K562 (cell line): ENCODE results near the gene DCP2. TPM values are rescaled to one million over a fixed set of nuclear protein-coding genes. Genes with fewer than 3 reads are reported as not detected.

ENCODE experiments used
- ATAC-seq: fragments of 200-7000 bp; cut with Tn5 transposase; 3 replicates; pipeline ENCODE4 v1.9.1; 2020; ENCODE audit warnings: moderate library complexity
- BruUV-seq: library from RNA; stranded (reverse); fragments of 400-500 nt; replicated peaks from 2 replicates; lab custom pipeline; 2021; lab: Mats Ljungman, UMichigan
- CTCF ChIA-PET: fragments of 300-600 bp; formaldehyde crosslinking; extraction: SDS; loops from one replicate; lab custom pipeline; 2021; ENCODE audit warnings: low intra/inter-chr PET ratio; lab: Yijun Ruan, JAX
- POLR2A ChIA-PET: fragments of 300-600, 350-650 bp; sonication (Branson Sonifier 250); formaldehyde crosslinking; extraction: SDS; loops from one replicate; lab custom pipeline; 2021; ENCODE audit warnings: antibody characterized with exemption, inconsistent platforms; lab: Yijun Ruan, JAX
- DNase-seq, 4 experiments: peaks; one replicate each; pipeline versions ENCODE4 v3.0.0 to v3.0.0-alpha.2; 2011 to 2018; ENCODE audit warnings: low spot score in 3 of 4, mixed read lengths in 3 of 4; ENCODE audit errors: extremely low read depth in 1 of 4
- FAIRE-seq: peaks from 2 replicates; lab custom pipeline; 2011; peaks lifted over from hg19 to GRCh38; lab: Jason Lieb, UNC
- H2AFZ ChIP-seq: 2 replicates; pipeline ENCODE4 v1.6.0; 2011; ENCODE audit warnings: low read depth, low read length, control low read depth, inconsistent platforms
- H3K27ac ChIP-seq: fragments of 200-600 bp; 3 replicates; pipeline ENCODE4 v1.8.0; 2011; ENCODE audit warnings: low read depth, mild to moderate bottlenecking, control low read depth, inconsistent platforms, low read length, moderate library complexity, mixed read lengths; ENCODE audit errors: extremely low read depth
- H3K27me3 ChIP-seq, 2 experiments: fragments of 300-600 bp in 1 of 2; 2 replicates in 1 of 2; 3 replicates in 1 of 2; pipeline versions ENCODE4 v1.6.0 to v1.8.0; 2011; ENCODE audit warnings: inconsistent platforms in 2 of 2, low read length in 2 of 2, mild to moderate bottlenecking in 1 of 2, mixed read lengths in 1 of 2, moderate library complexity in 1 of 2; ENCODE audit not compliant: control insufficient read depth in 2 of 2, insufficient read depth in 2 of 2
- H3K36me3 ChIP-seq: fragments of 300-600 bp; 3 replicates; pipeline ENCODE4 v1.8.0; 2011; ENCODE audit warnings: mild to moderate bottlenecking, low read length, inconsistent platforms; ENCODE audit not compliant: control insufficient read depth, insufficient read depth
- H3K4me1 ChIP-seq, 2 experiments: fragments of 200-600 bp in 1 of 2; replicated peaks in 1 of 2; 2 replicates in 1 of 2; 3 replicates in 1 of 2; pipeline versions ENCODE4 v1.5.1 to v1.8.0; 2011; ENCODE audit warnings: inconsistent platforms in 2 of 2, low read length in 2 of 2, mild to moderate bottlenecking in 1 of 2, mixed read lengths in 1 of 2, moderate library complexity in 1 of 2; ENCODE audit not compliant: control insufficient read depth in 2 of 2, insufficient read depth in 2 of 2
- H3K4me2 ChIP-seq: 2 replicates; pipeline ENCODE4 v1.6.1; 2011; ENCODE audit warnings: low read length, control low read depth, inconsistent platforms, mixed read lengths; ENCODE audit not compliant: insufficient read depth
- H3K4me3 ChIP-seq: fragments of 200-600 bp; sonication (generic), shearing (Covaris generic); 2 replicates; pipeline ENCODE4 v1.5.1; 2016; ENCODE audit warnings: control low read depth, inconsistent platforms
- H3K79me2 ChIP-seq: fragments of 200-600 bp; 3 replicates; pipeline ENCODE4 v1.8.0; 2011; ENCODE audit warnings: low read length, inconsistent platforms; ENCODE audit not compliant: control insufficient read depth, insufficient read depth
- H3K9ac ChIP-seq, 2 experiments: 2 replicates each; pipeline versions ENCODE4 v1.6.0 to v1.6.1; 2011; ENCODE audit warnings: low read depth in 2 of 2, low read length in 2 of 2, control low read depth in 1 of 2, inconsistent platforms in 1 of 2, mild to moderate bottlenecking in 1 of 2, mixed read lengths in 1 of 2; ENCODE audit not compliant: insufficient read depth in 1 of 2
- H3K9me1 ChIP-seq: one replicate; pipeline ENCODE4 v1.6.0; 2011; ENCODE audit warnings: inconsistent platforms, mild to moderate bottlenecking, low read length, moderate library complexity; ENCODE audit not compliant: control insufficient read depth, insufficient read depth
- H3K9me3 ChIP-seq: replicated peaks from 2 replicates; pipeline ENCODE4 v1.5.1; 2011; ENCODE audit warnings: low read depth, low read length, inconsistent platforms; ENCODE audit not compliant: control insufficient read depth, insufficient read depth
- H4K20me1 ChIP-seq: replicated peaks from 2 replicates; pipeline ENCODE4 v1.6.1; 2011; ENCODE audit warnings: low read length, inconsistent platforms, mixed read lengths; ENCODE audit not compliant: control insufficient read depth, insufficient read depth
- ARNT ChIP-seq, 2 experiments: fragments of 450-650 bp; IDR thresholded peaks; 2 replicates each; pipeline ENCODE4 v1.6.1; 2016; ENCODE audit warnings: mild to moderate bottlenecking in 1 of 2
- COPS2 ChIP-seq: fragments of 450-650 bp; conservative IDR thresholded peaks from 2 replicates; pipeline ENCODE4 v1.6.1; 2016; ENCODE audit warnings: mild to moderate bottlenecking, moderate library complexity
- DACH1 ChIP-seq: fragments of 450-650 bp; IDR thresholded peaks from 2 replicates; pipeline ENCODE4 v1.6.1; 2018; ENCODE audit not compliant: partially characterized antibody
- GATA2 ChIP-seq: sonication (generic); formaldehyde crosslinking; IDR thresholded peaks from 2 replicates; pipeline ENCODE4 v1.4.0; 2020; ENCODE audit warnings: mild to moderate bottlenecking, missing genetic modification reagents
- SMAD1 ChIP-seq: fragments of 150-350 bp; IDR thresholded peaks from 2 replicates; pipeline ENCODE4 v1.6.1; 2014; ENCODE audit warnings: low read length, low read depth; ENCODE audit not compliant: partially characterized antibody
- SMARCA4 ChIP-seq: fragments of 450-650 bp; IDR thresholded peaks from 2 replicates; pipeline ENCODE4 v1.6.1; 2016
- ZNF184 ChIP-seq: sonication (generic); formaldehyde crosslinking; IDR thresholded peaks from 2 replicates; pipeline ENCODE4 v1.5.0; 2020; ENCODE audit warnings: missing genetic modification reagents
- ZNF282 ChIP-seq: sonication (generic); formaldehyde crosslinking; IDR thresholded peaks from 2 replicates; pipeline ENCODE4 v1.8.1; 2023; ENCODE audit warnings: missing genetic modification reagents
- WGBS: fragments of 100-300 bp; shearing (Covaris generic); methylation state at CpG from one replicate; pipeline ENCODE4 v1.1.6; 2016; ENCODE audit warnings: low coverage, mixed read lengths; ENCODE audit not compliant: insufficient coverage; ENCODE audit errors: missing lambda C conversion rate; 5-methylcytosine and 5-hydroxymethylcytosine counted together
- in situ Hi-C: fragments of 300-500 bp; cut with MboI; formaldehyde crosslinking; loops from 4 replicates; pipeline ENCODE4 v1.15.0; 2018; ENCODE audit warnings: inconsistent platforms, mixed read lengths
- intact Hi-C: fragments of 100-400 bp; cut with micrococcal nuclease; formaldehyde crosslinking; loops from 2 replicates; pipeline ENCODE4 v1.14.2; 2022
- polyA plus RNA-seq, 8 experiments: library from polyadenylated mRNA; depleted of rRNA in 4 of 8; stranded (reverse) in 5 of 8; unstranded in 3 of 8; fragments of >200 nt; fragmentation: Nextera tagmentation in 2 of 8; fragmentation: Illumina TruSeq in 1 of 8; extraction: Ambion mirVana in 2 of 8; extraction: Trizol in 1 of 8; gene quantifications; 2 replicates each; pipeline versions ENCODE4 v1.2.1 to v1.2.3, GENCODE V29; 2011 to 2014; ENCODE audit warnings: inconsistent platforms in 1 of 8, missing spikeins in 1 of 8
- total RNA-seq, 7 experiments: library from RNA; depleted of rRNA in 6 of 7; stranded (reverse); fragments of >200 nt in 6 of 7; fragmentation: Illumina TruSeq in 2 of 7; extraction: Trizol in 2 of 7; gene quantifications; 2 replicates each; pipeline versions ENCODE4 v1.2.1 to v1.2.3, GENCODE V29; 2011 to 2021; ENCODE audit warnings: low replicate concordance in 1 of 7

The DCP2 gene
- total and polyA plus RNA-seq, 9 of the 15 experiments (the other 6 are each of a cell fraction or from before 2014, with no cell fraction given) = 25.9 to 109 (median 46.7) TPM

DNA sequence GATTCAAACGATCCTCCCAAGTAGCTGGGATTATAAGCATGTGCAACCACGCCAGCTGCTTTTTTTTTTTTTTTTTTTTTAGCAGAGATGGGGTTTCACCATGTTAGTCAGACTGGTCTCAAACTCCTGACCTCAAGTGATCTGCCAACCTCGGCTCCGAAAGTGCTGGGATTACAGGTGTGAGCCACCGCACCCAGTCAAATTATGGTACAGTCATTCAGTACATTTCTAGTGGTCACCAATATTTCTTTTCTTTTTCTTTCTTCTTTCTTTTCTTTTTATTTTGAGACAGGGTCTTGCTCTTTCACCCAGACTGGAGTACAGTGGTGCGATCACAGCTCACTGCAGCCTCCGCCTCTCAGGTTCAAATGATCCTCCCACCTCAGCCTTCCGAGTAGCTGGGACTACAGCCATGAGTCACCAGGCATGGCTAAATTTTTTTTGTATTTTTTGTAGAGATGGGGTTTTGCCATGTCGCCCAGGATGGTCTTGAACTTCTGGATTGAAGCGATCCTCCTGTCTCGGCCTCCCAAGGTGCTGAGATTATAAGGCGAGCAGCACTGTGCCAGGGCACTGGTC, 25.4 kb upstream of the DCP2 start (continued):
- TF ChIP-seq ARNT (IDR thresholded peaks at IDR 0.05) (no peak), ZNF282 (no peak)

GRCh38 chr5:112956606-112957005, 20.0 kb upstream of the DCP2 start:
- ChIA-PET POLR2A (interaction anchor here (0.7 kb wide), 1 partner anchor 187 kb away, joined by 3 read pairs; no protein-coding TSS in a partner anchor), CTCF (no interaction called here)
- no peaks in the 10 kb centered on the region for H3K36me3 ChIP-seq
- no peak overlapping the region for H3K4me2 ChIP-seq
- H3K27ac ChIP-seq = no peak overlapping the region
- ATAC-seq (no peak), FAIRE-seq (no peak), DNase-seq (no peak)
- no peaks in the 10 kb centered on the region for H3K79me2 ChIP-seq
- WGBS = 48% methylated on average over 3 of the region's 3 CpGs
- H3K9ac ChIP-seq = no peak overlapping the region
- in situ Hi-C loops = no loop called here
- peaks cover 5 to 6% of the 10 kb centered on the region in 2 experiments; a peak in 4 of 5 replicates for H3K4me1 ChIP-seq
- H4K20me1 ChIP-seq = no peaks in the 10 kb centered on the region
- no peaks in the 10 kb centered on the region for H3K27me3 ChIP-seq
- TF ChIP-seq GATA2 (CRISPR knock-in tag) (no peak), COPS2 (no peak), DACH1 (peak; percentile 19), ZNF184 (CRISPR knock-in tag) (no peak), SMARCA4 (no peak), SMAD1 (no peak)
- no peak overlapping the region for H3K4me3 ChIP-seq
- no peak overlapping the region for H2AFZ ChIP-seq
- H3K9me1 ChIP-seq = no peaks in the 10 kb centered on the region
- no TSS peak for BruUV-seq
- intact Hi-C loops = no loop called here
- no peaks in the 10 kb centered on the region for H3K9me3 ChIP-seq
